Central memory CD4-positive, alpha-beta T cell (primary cell): Measurements from ENCODE around the gene ACTG1.

Experiments
- DNase-seq: peaks from one replicate; pipeline ENCODE4 v3.0.0; 2022

The ACTG1 gene

GRCh38 chr17:81478119-81478518 lies 34.5 kb downstream of the ACTG1 start:
- no peak for DNase-seq

- no peak for DNase-seq
Measured at GRCh38 chr17:81477173-81477572, 35.4 kb downstream of the ACTG1 start.

GRCh38 chr17:81476635-81477034 lies 36.0 kb downstream of the ACTG1 start:
- DNase-seq, result no peak

- no peak for DNase-seq
Measured at GRCh38 chr17:81476097-81476496, 36.5 kb downstream of the ACTG1 start.

GRCh38 chr17:81474958-81475357 lies 37.6 kb downstream of the ACTG1 start:
- no peak for DNase-seq

GRCh38 chr17:81473019-81473418 lies 39.6 kb downstream of the ACTG1 start:
- no peak for DNase-seq

GRCh38 chr17:81471818-81472456 lies 40.7 kb downstream of the ACTG1 start:
- no peak for DNase-seq

GRCh38 chr17:81470944-81471817 lies 41.4 kb downstream of the ACTG1 start:
- no peak for DNase-seq

GRCh38 chr17:81470270-81470943 lies 42.2 kb downstream of the ACTG1 start:
- DNase-seq, result no peak

GRCh38 chr17:81469266-81469665 lies 43.3 kb downstream of the ACTG1 start:
- DNase-seq, result no peak

- DNase-seq, result no peak
Measured at GRCh38 chr17:81468770-81469121, 43.9 kb downstream of the ACTG1 start.

- no peak for DNase-seq
Measured at GRCh38 chr17:81468111-81468769, 44.4 kb downstream of the ACTG1 start.

GRCh38 chr17:81466564-81467472 lies 45.8 kb downstream of the ACTG1 start:
- DNase-seq, result no peak

GRCh38 chr17:81465910-81466309 lies 46.7 kb downstream of the ACTG1 start:
- no peak for DNase-seq

- no peak for DNase-seq
Measured at GRCh38 chr17:81464586-81464985, 48.0 kb downstream of the ACTG1 start.

- no peak for DNase-seq
Measured at GRCh38 chr17:81463506-81463905, 49.1 kb downstream of the ACTG1 start.

- DNase-seq, result no peak
Measured at GRCh38 chr17:81462506-81463125, 50.0 kb downstream of the ACTG1 start.

- DNase-seq, result no peak
Measured at GRCh38 chr17:81461607-81462500, 50.7 kb downstream of the ACTG1 start.

GRCh38 chr17:81460856-81461460 lies 51.6 kb downstream of the ACTG1 start:
- DNase-seq, result no peak
